NB4 (cell line): Measurements from ENCODE around the gene GATAD2B.

Experiments
- POLR2A ChIP-seq: IDR thresholded peaks from 2 replicates; pipeline ENCODE4 v1.6.1; 2011; ENCODE audit warnings: mild to moderate bottlenecking; ENCODE audit not compliant: insufficient read length; ENCODE audit errors: extremely low read depth
- TF ChIP-seq, protein P1 (sequence below): IDR thresholded peaks from one replicate; pipeline ENCODE4 v1.5.1; 2012; ENCODE audit warnings: low read depth, low read length
- TF ChIP-seq, protein P2 (sequence below): IDR thresholded peaks from 2 replicates; pipeline ENCODE4 v1.6.1; 2011; ENCODE audit warnings: low read depth, low read length

DNA sequence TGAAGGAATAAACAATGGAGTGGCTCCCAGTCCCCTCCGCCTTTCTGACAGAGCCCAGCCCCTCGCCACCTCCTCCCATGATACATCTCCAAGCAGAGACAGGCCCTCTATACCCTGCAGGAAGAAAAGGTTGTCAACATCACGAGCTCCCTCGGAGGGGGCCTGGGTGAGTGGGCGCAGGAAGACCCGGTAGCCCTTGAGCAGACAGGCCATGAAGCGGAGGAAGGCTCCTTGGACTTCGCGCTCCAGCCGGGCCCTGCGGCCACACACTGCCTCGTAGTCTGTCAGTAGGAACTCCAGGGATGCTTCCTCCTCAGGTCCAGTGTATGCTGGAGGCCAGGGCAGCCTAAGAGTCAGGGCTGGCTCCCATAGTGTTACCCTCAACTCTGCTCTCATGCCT lies 16.7 kb upstream of the GATAD2B start:
- TF ChIP-seq, protein P1, sequence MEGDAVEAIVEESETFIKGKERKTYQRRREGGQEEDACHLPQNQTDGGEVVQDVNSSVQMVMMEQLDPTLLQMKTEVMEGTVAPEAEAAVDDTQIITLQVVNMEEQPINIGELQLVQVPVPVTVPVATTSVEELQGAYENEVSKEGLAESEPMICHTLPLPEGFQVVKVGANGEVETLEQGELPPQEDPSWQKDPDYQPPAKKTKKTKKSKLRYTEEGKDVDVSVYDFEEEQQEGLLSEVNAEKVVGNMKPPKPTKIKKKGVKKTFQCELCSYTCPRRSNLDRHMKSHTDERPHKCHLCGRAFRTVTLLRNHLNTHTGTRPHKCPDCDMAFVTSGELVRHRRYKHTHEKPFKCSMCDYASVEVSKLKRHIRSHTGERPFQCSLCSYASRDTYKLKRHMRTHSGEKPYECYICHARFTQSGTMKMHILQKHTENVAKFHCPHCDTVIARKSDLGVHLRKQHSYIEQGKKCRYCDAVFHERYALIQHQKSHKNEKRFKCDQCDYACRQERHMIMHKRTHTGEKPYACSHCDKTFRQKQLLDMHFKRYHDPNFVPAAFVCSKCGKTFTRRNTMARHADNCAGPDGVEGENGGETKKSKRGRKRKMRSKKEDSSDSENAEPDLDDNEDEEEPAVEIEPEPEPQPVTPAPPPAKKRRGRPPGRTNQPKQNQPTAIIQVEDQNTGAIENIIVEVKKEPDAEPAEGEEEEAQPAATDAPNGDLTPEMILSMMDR = no peak
- TF ChIP-seq POLR2A = no peak
- TF ChIP-seq, protein P2, sequence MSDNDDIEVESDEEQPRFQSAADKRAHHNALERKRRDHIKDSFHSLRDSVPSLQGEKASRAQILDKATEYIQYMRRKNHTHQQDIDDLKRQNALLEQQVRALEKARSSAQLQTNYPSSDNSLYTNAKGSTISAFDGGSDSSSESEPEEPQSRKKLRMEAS = no peak
